Smooth muscle cell of bladder (primary cell): ENCODE results near the gene CDK1. TPM values are rescaled to one million over a fixed set of nuclear protein-coding genes. Genes with fewer than 3 reads are reported as not detected.

Source experiments
- total RNA-seq: library from RNA; depleted of rRNA; stranded (reverse); fragments of >200 nt; gene quantifications from 2 replicates; pipeline ENCODE4 v1.2.3, GENCODE V29; 2014

CDK1 gene
- 2.6 and 5.1 TPM in 2 replicates for total RNA-seq

DNA sequence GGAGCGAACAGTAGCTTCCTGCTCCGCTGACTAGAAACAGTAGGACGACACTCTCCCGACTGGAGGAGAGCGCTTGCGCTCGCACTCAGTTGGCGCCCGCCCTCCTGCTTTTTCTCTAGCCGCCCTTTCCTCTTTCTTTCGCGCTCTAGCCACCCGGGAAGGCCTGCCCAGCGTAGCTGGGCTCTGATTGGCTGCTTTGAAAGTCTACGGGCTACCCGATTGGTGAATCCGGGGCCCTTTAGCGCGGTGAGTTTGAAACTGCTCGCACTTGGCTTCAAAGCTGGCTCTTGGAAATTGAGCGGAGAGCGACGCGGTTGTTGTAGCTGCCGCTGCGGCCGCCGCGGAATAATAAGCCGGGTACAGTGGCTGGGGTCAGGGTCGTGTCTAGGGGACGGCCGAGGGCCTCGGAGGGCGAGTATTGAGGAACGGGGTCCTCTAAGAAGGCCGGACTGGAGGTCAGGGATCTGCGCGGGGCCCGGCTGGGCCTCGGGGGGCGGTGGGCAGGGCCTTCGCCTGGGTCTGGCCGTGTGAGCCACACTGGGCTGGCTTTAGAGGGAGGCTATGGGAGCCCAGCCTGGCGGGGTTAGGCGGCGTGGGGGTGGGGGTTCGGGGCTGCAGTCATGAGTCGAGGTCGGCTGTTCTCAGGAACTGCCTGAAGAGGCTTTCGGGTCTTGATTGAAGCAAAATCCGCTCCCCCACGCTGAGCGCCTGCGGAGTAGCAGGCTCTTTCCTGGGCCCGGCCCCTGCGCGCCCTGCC, at the start of gene CDK1:
CDK1 (plus strand) TSS at position 265 of the 757 bp plus-strand sequence. CDS start 1,688 bp downstream, outside the sequence.

Other genes starting within 250 kb of the CDK1 start
- gene RHOBTB1, start 165.7 kb downstream of the CDK1 start, total RNA-seq = 34.4 and 45.8 TPM in 2 replicates